ENCODE data around the gene IFNL1.
"Not testable (repeated sequence)": the region's sequence is repeated elsewhere in the genome, so short reads cannot be mapped to it uniquely, and the experiment has no call there.

IFNL1 gene

DNA sequence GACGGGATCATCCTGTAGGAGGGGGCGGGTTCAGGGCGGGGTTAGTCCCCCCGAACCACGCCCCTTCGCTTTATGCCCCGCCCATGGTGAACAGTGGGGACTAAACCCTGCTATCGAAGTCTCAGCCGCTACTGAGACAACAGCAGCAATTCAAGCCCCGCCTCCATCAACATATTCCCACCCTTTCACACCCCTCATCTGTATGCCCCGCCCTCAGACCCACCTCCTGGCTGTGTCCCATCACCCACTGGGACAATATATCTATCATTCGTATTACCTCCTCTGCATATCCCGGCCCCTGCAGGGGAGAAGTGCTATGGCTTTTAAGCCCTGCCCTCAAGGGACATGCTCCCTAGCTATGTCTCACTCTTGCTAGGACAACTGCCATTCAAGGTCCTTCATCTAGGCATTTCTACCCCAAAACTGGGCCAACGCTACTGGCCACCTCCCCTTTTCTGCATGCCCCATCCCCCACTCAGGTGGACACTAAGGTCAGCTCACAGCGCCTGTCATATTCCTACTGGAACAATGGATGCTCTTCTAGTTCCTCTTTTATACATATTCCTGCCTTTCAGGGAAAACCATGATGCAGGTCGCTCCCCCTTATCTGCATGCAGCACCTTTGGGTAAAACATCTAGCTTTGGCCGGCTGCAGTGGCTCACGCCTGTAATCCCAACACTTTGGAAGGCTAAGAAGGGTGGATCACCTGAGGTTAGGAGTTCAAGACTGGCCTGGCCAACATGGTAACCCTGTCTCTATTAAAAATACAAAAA is 12.5 kb downstream of the IFNL1 start:
- Mint-ChIP-seq H3K27me3 (ENCODE audit: low read depth) (no peaks in the 10 kb centered on the region), H3K4me1 (ENCODE audit: low read depth) (peaks cover 5% of the 10 kb centered on the region), H3K36me3 (ENCODE audit: low read depth) (peaks cover 27% of the 10 kb centered on the region), H3K4me3 (no peak overlapping the region), H3K9me3 (no peaks in the 10 kb centered on the region), H3K27ac (no peak overlapping the region)
- DNase-seq (ENCODE audit: low spot score) = no peak

DNA sequence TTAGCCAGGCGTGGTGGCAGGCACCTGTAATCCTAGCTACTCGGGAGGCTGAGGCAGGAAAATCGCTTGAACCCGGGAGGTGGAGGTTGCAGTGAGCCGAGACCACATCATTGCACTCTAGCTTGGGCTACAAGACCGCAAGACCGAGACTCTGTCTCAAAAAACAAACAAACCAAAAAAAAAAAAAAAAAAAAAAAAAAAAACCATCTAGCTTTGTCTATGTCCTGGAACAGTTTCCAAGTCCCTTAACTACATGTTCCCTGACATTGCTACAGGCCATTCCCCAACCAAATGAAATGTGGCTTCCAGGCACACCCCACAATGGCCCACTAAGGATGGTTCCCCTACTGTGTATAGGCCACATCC is 13.1 kb downstream of the IFNL1 start:
- H3K4me1 Mint-ChIP-seq (ENCODE audit: low read depth); H3K27me3 Mint-ChIP-seq (ENCODE audit: low read depth); H3K9me3 Mint-ChIP-seq; H3K27ac Mint-ChIP-seq; DNase-seq (ENCODE audit: low spot score); H3K4me3 Mint-ChIP-seq: not testable (repeated sequence)
- H3K36me3 Mint-ChIP-seq (ENCODE audit: low read depth) = peaks cover 27% of the 10 kb centered on the region

DNA sequence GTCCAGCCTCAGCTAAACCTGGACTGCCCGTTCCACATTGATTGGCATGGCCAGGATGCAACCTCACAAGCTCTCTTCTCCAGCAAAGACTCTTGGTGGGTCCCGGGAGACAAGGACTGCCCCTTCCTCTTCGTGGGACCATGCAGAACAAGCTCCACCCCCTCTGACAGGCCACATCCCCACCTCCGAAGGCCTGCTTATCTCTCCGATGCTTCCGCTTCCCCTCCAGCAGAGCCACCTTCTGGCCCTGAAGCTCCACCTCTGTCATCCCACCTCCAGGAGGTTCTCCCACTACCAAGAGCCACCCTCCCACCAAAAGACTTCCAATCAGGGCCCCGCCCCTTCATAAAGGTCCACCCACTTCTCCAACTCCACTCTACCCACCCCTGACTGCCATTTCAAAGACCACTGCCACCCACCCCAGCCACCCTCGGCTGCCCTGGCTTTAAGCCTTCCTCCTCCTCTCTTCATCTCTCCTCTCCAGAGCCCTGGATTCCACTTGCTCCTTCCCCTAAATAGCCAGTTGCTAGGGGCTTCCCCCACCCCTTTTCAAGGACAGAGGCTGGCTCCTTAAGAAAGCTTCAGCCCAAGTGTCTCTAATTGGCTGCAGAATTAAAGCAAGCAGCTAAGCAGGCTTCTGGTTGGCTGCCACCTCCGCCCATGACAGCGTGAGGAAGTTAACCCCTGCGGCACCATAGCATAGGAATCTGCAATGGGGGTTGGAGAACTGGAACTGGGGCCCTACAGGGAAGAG is 14.5 kb downstream of the IFNL1 start:
- Mint-ChIP-seq H3K4me3 (no peak overlapping the region), H3K9me3 (no peaks in the 10 kb centered on the region), H3K27ac (no peak overlapping the region), H3K4me1 (ENCODE audit: low read depth) (peaks cover 5% of the 10 kb centered on the region), H3K27me3 (ENCODE audit: low read depth) (no peaks in the 10 kb centered on the region), H3K36me3 (ENCODE audit: low read depth) (peaks cover 28% of the 10 kb centered on the region)
- no peak for DNase-seq (ENCODE audit: low spot score)

DNA sequence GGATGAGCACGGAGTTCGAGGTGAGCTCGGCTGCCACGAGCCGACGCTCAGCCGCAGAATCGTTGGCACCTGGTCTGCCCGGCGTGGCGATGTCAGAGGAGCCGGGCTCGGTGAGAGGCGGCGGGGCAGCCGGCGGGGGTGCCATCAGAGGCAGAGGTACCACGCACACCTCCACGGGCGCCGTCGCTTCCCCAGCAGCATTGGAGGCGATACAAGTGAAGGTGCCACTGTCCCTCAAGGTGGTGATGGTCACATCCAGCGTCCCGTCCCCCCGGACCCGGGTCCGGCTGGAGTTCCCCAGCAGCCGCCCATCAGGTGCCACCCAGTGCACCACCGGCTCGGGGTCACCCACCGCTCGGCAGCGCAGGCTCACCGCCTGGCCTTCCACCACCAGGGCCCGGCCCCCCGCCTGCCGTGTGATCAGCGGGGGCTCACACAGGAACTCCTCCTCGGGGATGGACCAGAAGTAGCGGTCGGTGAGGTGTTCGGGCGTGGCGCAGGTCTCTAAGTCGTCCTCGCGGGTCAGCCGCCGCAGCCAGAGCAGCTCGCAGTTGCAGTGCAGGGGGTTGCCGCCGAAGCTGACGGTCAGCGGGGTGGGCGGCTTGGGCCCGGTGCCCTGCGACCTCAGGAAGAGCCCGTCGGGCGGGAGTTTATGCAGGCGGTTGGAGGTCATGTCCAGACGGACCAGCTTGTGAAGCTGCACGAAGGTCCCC is 18.0 kb downstream of the IFNL1 start:
- DNase-seq (ENCODE audit: low spot score) = no peak
- H3K4me1 Mint-ChIP-seq (ENCODE audit: low read depth) = peaks cover 6% of the 10 kb centered on the region
- no peaks in the 10 kb centered on the region for H3K9me3 Mint-ChIP-seq
- no peak overlapping the region for H3K4me3 Mint-ChIP-seq
- H3K27me3 Mint-ChIP-seq (ENCODE audit: low read depth) = no peaks in the 10 kb centered on the region
- H3K36me3 Mint-ChIP-seq (ENCODE audit: low read depth) = peaks cover 19% of the 10 kb centered on the region
- no peak overlapping the region for H3K27ac Mint-ChIP-seq

DNA sequence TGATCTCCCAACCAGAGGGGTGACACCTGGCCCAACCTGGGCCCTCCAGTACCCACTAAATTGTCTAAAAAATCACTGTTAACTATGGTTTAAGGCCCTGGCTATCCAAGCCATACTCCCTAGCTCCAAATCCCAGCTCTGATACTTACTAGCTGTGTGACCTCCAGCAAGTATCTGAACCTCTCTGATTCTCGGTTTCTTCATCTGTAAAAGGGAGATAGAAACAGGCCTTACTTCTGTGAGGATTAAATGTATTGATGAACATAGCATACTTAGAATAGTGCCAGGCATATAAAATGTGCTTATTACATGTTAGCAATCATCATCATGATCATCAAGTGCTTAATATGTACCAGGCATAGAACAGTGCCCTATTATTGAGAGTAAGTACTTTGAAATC is 19.7 kb downstream of the IFNL1 start:
- Mint-ChIP-seq H3K27me3 (ENCODE audit: low read depth) (peaks cover 2% of the 10 kb centered on the region), H3K36me3 (ENCODE audit: low read depth) (peaks cover 13% of the 10 kb centered on the region), H3K4me1 (ENCODE audit: low read depth) (peaks cover 5% of the 10 kb centered on the region), H3K9me3 (no peaks in the 10 kb centered on the region), H3K27ac (no peak overlapping the region), H3K4me3 (no peak overlapping the region)
- DNase-seq (ENCODE audit: low spot score) = no peak

DNA sequence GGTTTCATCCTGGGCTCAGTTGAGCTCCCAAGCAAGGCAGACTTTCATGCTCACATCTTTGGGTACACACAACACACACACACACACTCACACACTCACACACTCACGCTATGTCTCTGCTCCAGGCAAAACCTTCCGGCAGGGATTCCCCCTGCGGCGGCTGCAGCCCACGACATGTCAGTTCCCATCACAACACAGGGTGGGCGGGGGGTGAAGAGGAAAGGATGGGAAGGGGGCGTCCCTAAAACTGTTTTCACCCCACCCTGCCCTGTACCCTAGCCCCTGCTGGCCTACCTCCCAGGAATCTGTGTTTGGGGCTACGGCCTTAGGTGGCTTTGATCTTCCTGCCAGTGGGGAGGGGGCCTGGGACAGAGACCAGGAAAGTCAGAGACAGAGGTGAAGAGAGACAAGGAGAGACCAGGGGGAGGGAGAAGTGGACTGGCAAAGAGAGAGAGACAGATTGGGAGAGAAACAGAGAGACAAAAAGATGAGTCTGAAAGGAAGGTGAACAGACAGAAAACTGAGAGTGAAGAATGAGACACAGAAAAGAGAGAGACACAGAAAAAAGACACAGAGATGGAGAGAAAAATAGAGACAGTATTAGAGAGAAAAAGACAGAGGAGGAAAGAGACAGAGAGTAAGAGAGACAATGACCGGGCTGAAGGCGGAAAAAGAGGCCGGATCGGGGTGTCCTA is 20.6 kb downstream of the IFNL1 start:
- no peaks in the 10 kb centered on the region for H3K9me3 Mint-ChIP-seq
- H3K4me3 Mint-ChIP-seq = no peak overlapping the region
- peaks cover 10% of the 10 kb centered on the region for H3K36me3 Mint-ChIP-seq (ENCODE audit: low read depth)
- peaks cover 12% of the 10 kb centered on the region for H3K4me1 Mint-ChIP-seq (ENCODE audit: low read depth)
- no peak for DNase-seq (ENCODE audit: low spot score)
- peaks cover 7% of the 10 kb centered on the region for H3K27me3 Mint-ChIP-seq (ENCODE audit: low read depth)
- H3K27ac Mint-ChIP-seq = no peak overlapping the region

DNA sequence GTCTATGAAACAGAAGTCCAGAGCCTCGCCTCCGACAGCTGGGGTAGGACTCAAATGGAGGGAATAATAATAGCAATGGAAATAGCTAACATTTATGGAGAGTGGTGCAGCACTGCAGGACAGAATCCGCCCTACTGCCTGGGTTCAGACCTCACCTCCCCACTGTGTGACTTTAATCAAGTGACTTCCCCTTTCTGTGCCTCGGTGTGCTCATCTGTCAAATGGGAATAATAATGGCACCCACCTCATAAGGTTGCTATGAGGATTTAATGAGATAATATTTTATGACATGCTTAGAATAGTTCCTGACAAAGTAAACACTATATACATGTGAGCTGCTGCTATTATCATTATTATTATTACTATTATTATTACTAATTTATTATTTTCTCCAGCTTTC is 21.3 kb downstream of the IFNL1 start:
- Mint-ChIP-seq H3K4me3 (no peak overlapping the region), H3K27ac (no peak overlapping the region), H3K36me3 (ENCODE audit: low read depth) (peaks cover 10% of the 10 kb centered on the region), H3K27me3 (ENCODE audit: low read depth) (peaks cover 7% of the 10 kb centered on the region), H3K9me3 (no peaks in the 10 kb centered on the region), H3K4me1 (ENCODE audit: low read depth) (peaks cover 14% of the 10 kb centered on the region)
- DNase-seq (ENCODE audit: low spot score) = no peak

DNA sequence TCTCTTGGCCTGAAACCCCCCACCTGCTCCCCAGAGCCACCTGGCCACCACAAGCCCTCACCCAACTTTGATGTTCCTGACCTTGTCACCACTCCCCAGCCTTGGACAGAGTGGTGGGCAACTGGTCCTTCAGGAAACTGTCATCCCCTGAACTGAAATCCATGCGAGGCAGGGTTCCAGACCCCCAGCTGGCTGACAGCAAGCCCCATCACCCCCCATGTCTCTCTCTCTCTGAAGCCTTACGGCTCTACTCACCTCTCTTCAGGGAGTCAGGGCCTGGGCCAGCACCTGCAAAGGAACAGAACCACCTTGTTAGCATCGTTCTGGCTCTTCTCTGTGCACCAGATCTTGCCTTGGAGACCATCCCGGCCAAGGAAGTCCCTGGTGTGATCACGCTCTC is 21.9 kb downstream of the IFNL1 start:
- H3K4me3 Mint-ChIP-seq = no peak overlapping the region
- peaks cover 7% of the 10 kb centered on the region for H3K27me3 Mint-ChIP-seq (ENCODE audit: low read depth)
- H3K36me3 Mint-ChIP-seq (ENCODE audit: low read depth) = peaks cover 7% of the 10 kb centered on the region
- H3K4me1 Mint-ChIP-seq (ENCODE audit: low read depth) = peaks cover 15% of the 10 kb centered on the region
- no peak for DNase-seq (ENCODE audit: low spot score)
- no peak overlapping the region for H3K27ac Mint-ChIP-seq
- H3K9me3 Mint-ChIP-seq = no peaks in the 10 kb centered on the region

DNA sequence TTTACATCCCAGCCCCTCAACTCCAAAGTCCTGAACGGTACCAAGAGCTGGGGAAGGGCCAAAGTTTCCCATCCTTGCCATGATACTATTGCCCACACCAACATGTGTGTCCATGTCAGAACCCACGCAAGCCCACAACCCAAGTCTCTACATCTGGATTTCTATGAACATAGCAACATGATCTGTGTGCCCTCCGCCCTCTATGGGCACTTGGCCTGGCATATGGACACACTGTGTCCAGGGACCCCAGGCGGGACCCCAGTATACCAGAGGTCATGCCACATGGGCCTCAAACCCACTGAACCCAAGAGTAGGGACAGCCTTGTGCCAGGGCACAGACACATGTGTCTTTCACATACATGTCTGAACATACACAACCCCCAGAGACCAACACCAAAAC is 22.5 kb downstream of the IFNL1 start:
- H3K9me3 Mint-ChIP-seq = no peaks in the 10 kb centered on the region
- peaks cover 16% of the 10 kb centered on the region for H3K4me1 Mint-ChIP-seq (ENCODE audit: low read depth)
- H3K27me3 Mint-ChIP-seq (ENCODE audit: low read depth) = peaks cover 7% of the 10 kb centered on the region
- no peak for DNase-seq (ENCODE audit: low spot score)
- H3K36me3 Mint-ChIP-seq (ENCODE audit: low read depth) = peaks cover 3% of the 10 kb centered on the region
- no peak overlapping the region for H3K27ac Mint-ChIP-seq
- peak overlapping the region; percentile 70 for H3K4me3 Mint-ChIP-seq

DNA sequence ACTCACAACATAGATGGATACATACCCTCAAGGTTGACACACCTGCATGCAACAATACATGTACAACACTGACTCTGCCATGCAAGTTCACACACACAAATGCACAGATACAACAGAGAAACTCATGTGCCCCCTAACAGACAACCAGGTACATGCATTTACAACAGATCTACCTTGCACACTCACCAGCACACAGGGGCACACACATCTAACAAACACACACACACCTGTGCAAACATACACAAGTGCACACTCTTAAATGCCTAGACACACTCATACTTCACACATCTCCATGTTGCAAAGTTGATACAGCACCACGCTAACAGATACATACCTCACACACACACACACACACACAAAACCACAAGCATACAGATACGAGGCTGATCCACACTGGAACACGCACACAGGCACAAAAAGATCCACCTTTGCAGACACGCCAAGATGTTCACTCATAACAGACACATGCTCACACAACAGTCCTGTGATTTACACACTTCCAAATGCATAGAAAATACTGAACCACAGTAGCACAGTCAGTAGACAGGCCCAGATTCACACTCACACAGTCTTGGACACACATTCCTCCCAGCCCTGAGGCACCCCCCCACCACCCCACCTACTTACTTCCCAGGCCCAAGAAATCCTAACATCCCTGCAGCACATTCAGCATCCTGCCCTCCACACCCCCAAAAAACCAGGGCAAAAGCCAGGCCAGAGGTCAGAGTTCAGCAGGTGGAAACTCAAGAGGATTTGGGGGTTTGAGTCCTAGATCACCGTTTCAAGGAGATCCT is 23.1 kb downstream of the IFNL1 start:
- H3K4me1 Mint-ChIP-seq (ENCODE audit: low read depth) = peaks cover 16% of the 10 kb centered on the region
- H3K9me3 Mint-ChIP-seq = no peaks in the 10 kb centered on the region
- H3K36me3 Mint-ChIP-seq (ENCODE audit: low read depth) = peaks cover 3% of the 10 kb centered on the region
- no peak overlapping the region for H3K27ac Mint-ChIP-seq
- H3K4me3 Mint-ChIP-seq = peak overlapping the region; percentile 70
- no peak for DNase-seq (ENCODE audit: low spot score)
- H3K27me3 Mint-ChIP-seq (ENCODE audit: low read depth) = peaks cover 7% of the 10 kb centered on the region

DNA sequence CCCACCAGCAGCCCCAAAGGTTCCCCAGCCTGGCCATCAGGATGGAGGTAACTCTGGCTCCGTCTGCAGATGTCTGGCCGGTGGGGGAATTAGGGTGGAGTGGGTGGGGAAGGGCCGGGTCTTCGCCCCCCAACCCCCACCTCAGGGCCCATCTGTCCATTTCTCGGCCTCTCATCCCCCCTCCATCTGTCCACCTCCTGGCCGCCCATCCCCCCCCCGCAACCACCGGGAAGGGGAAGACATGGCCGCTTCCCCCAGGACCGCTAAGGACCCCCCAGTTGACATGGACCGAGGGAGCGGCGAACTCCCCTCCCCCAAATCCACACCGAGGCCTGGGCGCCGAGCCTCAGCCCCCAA is 23.7 kb downstream of the IFNL1 start:
- DNase-seq (ENCODE audit: low spot score) = no peak
- Mint-ChIP-seq H3K27ac (peak overlapping the region; percentile 13), H3K9me3 (no peaks in the 10 kb centered on the region), H3K4me1 (ENCODE audit: low read depth) (peaks cover 16% of the 10 kb centered on the region), H3K27me3 (ENCODE audit: low read depth) (peaks cover 7% of the 10 kb centered on the region), H3K4me3 (peak overlapping the region; percentile 78), H3K36me3 (ENCODE audit: low read depth) (peaks cover 3% of the 10 kb centered on the region)

DNA sequence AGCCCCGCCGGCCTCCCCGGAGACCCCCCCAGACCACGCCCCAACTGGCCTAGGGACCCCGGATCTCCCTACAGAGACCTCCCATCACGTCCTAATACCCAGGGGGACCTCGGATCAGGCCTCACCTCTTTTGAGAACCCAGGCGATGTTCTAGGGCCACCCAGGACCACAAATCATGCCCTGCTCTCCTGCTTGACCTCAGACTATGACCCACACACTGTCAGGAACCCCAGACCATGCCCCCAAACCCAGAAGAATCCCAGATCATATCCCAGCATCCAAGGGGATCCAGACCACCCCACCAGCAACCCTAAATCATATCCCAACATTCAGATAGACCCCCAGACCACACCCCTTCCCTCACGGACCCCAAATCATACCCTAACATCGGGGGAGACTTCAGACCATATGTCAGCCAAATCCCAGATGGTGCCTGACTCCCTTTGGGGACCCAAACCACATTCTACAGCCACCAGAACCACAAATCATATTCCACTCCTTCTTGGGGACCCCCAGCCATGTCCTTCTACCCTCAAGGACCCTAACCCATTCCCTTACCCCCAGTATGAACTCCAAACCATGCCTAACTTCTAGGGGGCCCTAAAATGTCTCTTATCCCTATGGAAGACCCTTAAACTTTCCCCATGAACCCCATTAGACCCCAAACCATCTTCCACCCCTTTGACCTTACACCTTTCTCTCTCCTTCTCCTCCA is 25.1 kb downstream of the IFNL1 start:
- DNase-seq (ENCODE audit: low spot score) = no peak
- Mint-ChIP-seq H3K4me3 (peak overlapping the region; percentile 72), H3K9me3 (no peaks in the 10 kb centered on the region), H3K27ac (peak overlapping the region; percentile 50), H3K4me1 (ENCODE audit: low read depth) (peaks cover 16% of the 10 kb centered on the region), H3K36me3 (ENCODE audit: low read depth) (peaks cover 4% of the 10 kb centered on the region), H3K27me3 (ENCODE audit: low read depth) (peaks cover 7% of the 10 kb centered on the region)

DNA sequence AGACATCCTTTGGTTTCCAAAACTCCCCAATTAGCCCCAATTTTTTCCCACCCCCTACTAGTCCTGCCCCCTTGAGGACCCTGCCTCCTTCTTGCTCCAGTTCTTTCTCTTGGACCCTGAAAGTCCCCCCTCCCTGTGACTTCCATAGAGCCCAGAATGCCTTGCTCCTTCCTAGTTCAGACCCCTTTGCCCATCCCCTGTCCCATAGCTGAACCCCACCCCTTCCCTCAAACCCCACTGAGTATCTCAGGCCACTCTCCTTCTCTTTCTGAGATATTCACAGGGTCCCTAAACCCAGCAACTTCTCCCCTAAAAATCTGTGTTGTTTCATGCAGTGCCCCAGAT is 25.6 kb downstream of the IFNL1 start:
- Mint-ChIP-seq H3K27me3 (ENCODE audit: low read depth) (peaks cover 7% of the 10 kb centered on the region), H3K9me3 (no peaks in the 10 kb centered on the region), H3K4me3 (peak overlapping the region; percentile 72), H3K4me1 (ENCODE audit: low read depth) (peaks cover 16% of the 10 kb centered on the region), H3K27ac (no peak overlapping the region), H3K36me3 (ENCODE audit: low read depth) (peaks cover 5% of the 10 kb centered on the region)
- no peak for DNase-seq (ENCODE audit: low spot score)

All from T-helper 2 cell treated with Interferon-gamma antibody and Interleukin-4, amounts not matched to agents 5 μg/mL and 100 μg/mL, for 36 hours (primary cell).